K562 (cell line): Measurements from ENCODE around the gene RCHY1. TPM values are rescaled to one million over a fixed set of nuclear protein-coding genes. Genes with fewer than 3 reads are reported as not detected.
A peak's percentile ranks its signal among the peaks of the same experiment; 100 is the strongest.

Source experiments
- AFF1 ChIP-seq, 2 experiments: fragments of 450-650 bp; IDR thresholded peaks; 2 replicates each; pipeline ENCODE4 v1.6.1; 2018; ENCODE audit warnings: mild to moderate bottlenecking in 2 of 2, low read depth in 1 of 2; ENCODE audit not compliant: partially characterized antibody in 2 of 2
- BCLAF1 ChIP-seq, 2 experiments: fragments of 450-650 bp in 1 of 2; IDR thresholded peaks; 2 replicates each; pipeline ENCODE4 v1.6.1; 2011 to 2017; ENCODE audit warnings: low read depth in 2 of 2, antibody characterized with exemption in 1 of 2, borderline replicate concordance in 1 of 2, low read length in 1 of 2, mild to moderate bottlenecking in 1 of 2, mixed read lengths in 1 of 2; ENCODE audit not compliant: control insufficient read depth in 1 of 2
- BDP1 ChIP-seq: IDR thresholded peaks from 3 replicates; pipeline ENCODE4 v1.6.1; 2011; ENCODE audit not compliant: insufficient read length, insufficient read depth
- CBFB ChIP-seq: sonication (generic); formaldehyde crosslinking; IDR thresholded peaks from 2 replicates; pipeline ENCODE4 v1.4.0; 2020; ENCODE audit warnings: mild to moderate bottlenecking, missing genetic modification reagents
- ETV5 ChIP-seq: sonication (generic); formaldehyde crosslinking; IDR thresholded peaks from 2 replicates; pipeline ENCODE4 v1.4.0; 2020; ENCODE audit warnings: low read depth, mild to moderate bottlenecking, missing genetic modification reagents
- GTF2E2 ChIP-seq: fragments of 200-800 bp; sonication (Bioruptor generic); IDR thresholded peaks from 2 replicates; pipeline ENCODE4 v1.6.1; 2016; ENCODE audit warnings: missing genetic modification characterization, missing compliant biosample characterization
- HNRNPH1 ChIP-seq: fragments of 200-400 bp; formaldehyde crosslinking; optimal IDR thresholded peaks from 2 replicates; pipeline ENCODE3; 2017; ENCODE audit warnings: low read depth, mild to moderate bottlenecking, low read length, moderate library complexity
- JUNB ChIP-seq: fragments of 450-650 bp; formaldehyde crosslinking; conservative IDR thresholded peaks from 2 replicates; pipeline ENCODE4 v1.4.0; 2020; ENCODE audit warnings: mild to moderate bottlenecking
- NELFE ChIP-seq: IDR thresholded peaks from 2 replicates; pipeline ENCODE4 v1.6.1; 2011; ENCODE audit warnings: mild to moderate bottlenecking; ENCODE audit not compliant: insufficient read depth, insufficient read length
- PHB ChIP-seq: fragments of 250-450 bp; sonication (Bioruptor Pico); IDR thresholded peaks from 2 replicates; pipeline ENCODE4 v1.5.0; 2021
- PHF20 ChIP-seq: fragments of 450-650 bp; IDR thresholded peaks from 2 replicates; pipeline ENCODE4 v1.6.1; 2018; ENCODE audit not compliant: partially characterized antibody
- PKNOX1 ChIP-seq: fragments of 450-650 bp; IDR thresholded peaks from 2 replicates; pipeline ENCODE4 v1.6.1; 2016
- POLR2B ChIP-seq: fragments of 450-650 bp; IDR thresholded peaks from 2 replicates; pipeline ENCODE4 v1.6.1; 2018; ENCODE audit warnings: low read depth; ENCODE audit not compliant: partially characterized antibody
- RBM34 ChIP-seq: fragments of 200-400 bp; formaldehyde crosslinking; IDR thresholded peaks from 2 replicates; pipeline ENCODE4 v1.6.1; 2018; ENCODE audit warnings: low read length, borderline replicate concordance; ENCODE audit not compliant: insufficient read depth
- TFAP4 ChIP-seq: sonication (generic); formaldehyde crosslinking; IDR thresholded peaks from 2 replicates; pipeline ENCODE4 v1.8.0; 2022; ENCODE audit warnings: missing genetic modification reagents, mild to moderate bottlenecking, moderate library complexity, borderline replicate concordance
- XRCC5 ChIP-seq: fragments of 200-400 bp; formaldehyde crosslinking; IDR thresholded peaks from 2 replicates; pipeline ENCODE4 v1.6.1; 2017; ENCODE audit warnings: low read depth, mild to moderate bottlenecking, low read length
- ZFP1 ChIP-seq: fragments of 450-650 bp; formaldehyde crosslinking; IDR thresholded peaks from 2 replicates; pipeline ENCODE4 v1.4.0; 2020; ENCODE audit warnings: mild to moderate bottlenecking, mixed read lengths
- ZKSCAN3 ChIP-seq: fragments of 250-450 bp; sonication (Bioruptor Pico); IDR thresholded peaks from 2 replicates; pipeline ENCODE4 v1.4.0; 2020
- polyA plus RNA-seq, 8 experiments: library from polyadenylated mRNA; depleted of rRNA in 4 of 8; stranded (reverse) in 5 of 8; unstranded in 3 of 8; fragments of >200 nt; fragmentation: Nextera tagmentation in 2 of 8; fragmentation: Illumina TruSeq in 1 of 8; extraction: Ambion mirVana in 2 of 8; extraction: Trizol in 1 of 8; gene quantifications; 2 replicates each; pipeline versions ENCODE4 v1.2.1 to v1.2.3, GENCODE V29; 2011 to 2014; ENCODE audit warnings: inconsistent platforms in 1 of 8, missing spikeins in 1 of 8
- total RNA-seq, 7 experiments: library from RNA; depleted of rRNA in 6 of 7; stranded (reverse); fragments of >200 nt in 6 of 7; fragmentation: Illumina TruSeq in 2 of 7; extraction: Trizol in 2 of 7; gene quantifications; 2 replicates each; pipeline versions ENCODE4 v1.2.1 to v1.2.3, GENCODE V29; 2011 to 2021; ENCODE audit warnings: low replicate concordance in 1 of 7

RCHY1 gene
- total and polyA plus RNA-seq, 9 of the 15 experiments (the other 6 are each of a cell fraction or from before 2014, with no cell fraction given): 27.3 to 85.1 (median 45.9) TPM

GRCh38 chr4:75514131-75514948, at the start of gene RCHY1, which contains the start of gene THAP6 (continued):
- no peak for TF ChIP-seq BDP1
- TF ChIP-seq CBFB (CRISPR knock-in tag): 0 out of 2 replicates have a peak, but pooled peaks have one; percentile 51
- TF ChIP-seq PHB (CRISPR knock-in tag): 0 out of 2 replicates have a peak, but pooled peaks have one; percentile 47
- peak; percentile 66 for TF ChIP-seq PKNOX1
- TF ChIP-seq TFAP4 (CRISPR knock-in tag): peak; percentile 86; the same call in 1 of the 2 replicates
- peak; percentile 44; the same call in 1 of the 2 replicates for TF ChIP-seq GTF2E2 (tag)
- no peak for TF ChIP-seq RBM34
- no peak for TF ChIP-seq BCLAF1 (IDR thresholded peaks at IDR 0.05; ENCODE audit: borderline replicate concordance in 1 of 2, control insufficient read depth in 1 of 2, low read depth in 2 of 2, low read length in 1 of 2)
- peak; percentile 81 for TF ChIP-seq PHF20
- TF ChIP-seq AFF1 (IDR thresholded peaks at IDR 0.05; ENCODE audit: low read depth in 1 of 2, partially characterized antibody in 2 of 2): no peak
- peak; percentile 64; the same call in 1 of the 2 replicates for TF ChIP-seq ETV5
- TF ChIP-seq HNRNPH1: no peak
- no peak for TF ChIP-seq JUNB (CRISPR knock-in tag)
- no peak for TF ChIP-seq NELFE
- no peak for TF ChIP-seq XRCC5
- no peak for TF ChIP-seq ZKSCAN3 (CRISPR knock-in tag)
- TF ChIP-seq POLR2B: peak; percentile 92
- TF ChIP-seq ZFP1: no peak
